Astrocyte (in vitro differentiated cells and primary cell): ENCODE data around the gene CD99L2. TPM values are rescaled to one million over a fixed set of nuclear protein-coding genes. Genes with fewer than 3 reads are reported as not detected.

ENCODE experiments used
- DNase-seq: peaks from one replicate; pipeline ENCODE4 v3.0.0-alpha.2; 2010; ENCODE audit warnings: low read depth
- FAIRE-seq: peaks from 2 replicates; lab custom pipeline; 2011; peaks lifted over from hg19 to GRCh38; lab: Jason Lieb, UNC
- H2AFZ ChIP-seq: 2 replicates; pipeline ENCODE4 v1.6.0; 2012; ENCODE audit warnings: low read depth, low read length, inconsistent platforms
- H3K27ac ChIP-seq: 2 replicates; pipeline ENCODE4 v1.5.1; 2011; ENCODE audit warnings: low read depth, low read length, inconsistent platforms
- H3K27me3 ChIP-seq: 2 replicates; pipeline ENCODE4 v1.6.0; 2011; ENCODE audit warnings: low read length, inconsistent platforms; ENCODE audit not compliant: insufficient read depth
- H3K36me3 ChIP-seq: 2 replicates; pipeline ENCODE4 v1.5.1; 2011; ENCODE audit warnings: low read length, inconsistent platforms; ENCODE audit not compliant: insufficient read depth
- H3K4me1 ChIP-seq: 2 replicates; pipeline ENCODE4 v1.5.1; 2011; ENCODE audit warnings: low read length, inconsistent platforms; ENCODE audit not compliant: insufficient read depth
- H3K4me2 ChIP-seq: 2 replicates; pipeline ENCODE4 v1.6.0; 2012; ENCODE audit warnings: low read length, inconsistent platforms
- H3K4me3 ChIP-seq: 2 replicates; pipeline ENCODE4 v1.5.1; 2011; ENCODE audit warnings: low read depth, mild to moderate bottlenecking, low read length, inconsistent platforms; ENCODE audit not compliant: insufficient read depth
- H3K79me2 ChIP-seq: 2 replicates; pipeline ENCODE4 v1.6.0; 2012; ENCODE audit warnings: mild to moderate bottlenecking, low read length, inconsistent platforms; ENCODE audit not compliant: insufficient read depth
- H3K9ac ChIP-seq: 2 replicates; pipeline ENCODE4 v1.6.0; 2012; ENCODE audit warnings: mild to moderate bottlenecking, low read length, inconsistent platforms
- H3K9me3 ChIP-seq: 2 replicates; pipeline ENCODE4 v1.5.1; 2012; ENCODE audit warnings: low read depth, mild to moderate bottlenecking, low read length, inconsistent platforms; ENCODE audit not compliant: insufficient read depth
- H4K20me1 ChIP-seq: 2 replicates; pipeline ENCODE4 v1.6.0; 2012; ENCODE audit warnings: low read length, inconsistent platforms; ENCODE audit not compliant: insufficient read depth
- H3K27ac Mint-ChIP-seq: one replicate; pipeline ENCODE4 v1.8.0; 2021; ENCODE audit warnings: mild to moderate bottlenecking, mixed read lengths; ENCODE audit not compliant: unreplicated experiment
- H3K27me3 Mint-ChIP-seq: one replicate; pipeline ENCODE4 v1.8.0; 2021; ENCODE audit warnings: low read depth, mixed read lengths; ENCODE audit not compliant: unreplicated experiment
- H3K36me3 Mint-ChIP-seq: one replicate; pipeline ENCODE4 v1.8.0; 2021; ENCODE audit warnings: low read depth, mixed read lengths; ENCODE audit not compliant: unreplicated experiment
- H3K4me1 Mint-ChIP-seq: one replicate; pipeline ENCODE4 v1.8.0; 2021; ENCODE audit warnings: low read depth, mixed read lengths; ENCODE audit not compliant: unreplicated experiment
- H3K4me3 Mint-ChIP-seq: one replicate; pipeline ENCODE4 v1.8.0; 2021; ENCODE audit warnings: mild to moderate bottlenecking, moderate library complexity, mixed read lengths; ENCODE audit not compliant: unreplicated experiment
- H3K9me3 Mint-ChIP-seq: one replicate; pipeline ENCODE4 v1.8.0; 2021; ENCODE audit warnings: mild to moderate bottlenecking, mixed read lengths; ENCODE audit not compliant: unreplicated experiment
- EZH2 ChIP-seq: IDR thresholded peaks from 2 replicates; pipeline ENCODE4 v1.6.1; 2012; ENCODE audit warnings: mild to moderate bottlenecking, low read length, inconsistent platforms; ENCODE audit not compliant: insufficient read depth
- total RNA-seq: library from RNA; stranded (reverse); gene quantifications from 2 replicates; pipeline ENCODE4 v1.2.1, GENCODE V29; 2021
- TF ChIP-seq, protein P1 (sequence below): IDR thresholded peaks from 2 replicates; pipeline ENCODE4 v1.5.1; 2011; ENCODE audit warnings: low read depth, mild to moderate bottlenecking, inconsistent platforms, low read length, moderate library complexity; ENCODE audit not compliant: insufficient read depth

Gene CD99L2
- total RNA-seq, 1 donor from 2014 or later = 38.4 TPM

DNA sequence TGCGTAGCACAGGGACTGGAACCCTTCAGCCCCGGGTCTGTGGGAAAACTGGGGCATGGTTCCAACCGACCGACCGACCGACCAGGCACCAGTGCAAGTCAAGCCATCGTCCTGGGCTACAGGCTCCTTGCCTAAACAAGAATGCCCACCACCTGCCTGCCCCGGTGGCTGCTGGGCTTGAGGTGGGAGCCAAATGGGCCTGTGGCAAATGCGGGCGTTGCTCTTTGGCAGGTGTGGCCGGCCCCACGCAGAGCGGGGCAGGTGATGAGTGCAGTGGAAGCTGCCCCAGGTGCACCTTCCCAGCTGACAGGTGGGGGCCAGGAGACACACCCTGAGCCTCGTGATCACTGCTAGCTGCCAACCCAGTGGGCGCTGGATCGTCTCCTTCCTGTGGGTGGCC, 127.4 kb downstream of the CD99L2 start:
- Mint-ChIP-seq H3K9me3 (no peaks in the 10 kb centered on the region), H3K27me3 (no peaks in the 10 kb centered on the region), H3K36me3 (peaks cover 2% of the 10 kb centered on the region), H3K27ac (no peak overlapping the region), H3K4me3 (no peak overlapping the region), H3K4me1 (peaks cover 7% of the 10 kb centered on the region)
- Histone ChIP-seq H3K36me3 (no peaks in the 10 kb centered on the region), H3K79me2 (no peaks in the 10 kb centered on the region), H3K9ac (no peak overlapping the region), H4K20me1 (no peaks in the 10 kb centered on the region), H3K27ac (no peak overlapping the region), H2AFZ (no peak overlapping the region), H3K4me3 (no peak overlapping the region), H3K9me3 (no peaks in the 10 kb centered on the region), H3K27me3 (no peaks in the 10 kb centered on the region), H3K4me2 (no peak overlapping the region), H3K4me1 (peaks cover 13% of the 10 kb centered on the region)
- DNase-seq = no peak
- no peak for FAIRE-seq
- TF ChIP-seq, protein P1, sequence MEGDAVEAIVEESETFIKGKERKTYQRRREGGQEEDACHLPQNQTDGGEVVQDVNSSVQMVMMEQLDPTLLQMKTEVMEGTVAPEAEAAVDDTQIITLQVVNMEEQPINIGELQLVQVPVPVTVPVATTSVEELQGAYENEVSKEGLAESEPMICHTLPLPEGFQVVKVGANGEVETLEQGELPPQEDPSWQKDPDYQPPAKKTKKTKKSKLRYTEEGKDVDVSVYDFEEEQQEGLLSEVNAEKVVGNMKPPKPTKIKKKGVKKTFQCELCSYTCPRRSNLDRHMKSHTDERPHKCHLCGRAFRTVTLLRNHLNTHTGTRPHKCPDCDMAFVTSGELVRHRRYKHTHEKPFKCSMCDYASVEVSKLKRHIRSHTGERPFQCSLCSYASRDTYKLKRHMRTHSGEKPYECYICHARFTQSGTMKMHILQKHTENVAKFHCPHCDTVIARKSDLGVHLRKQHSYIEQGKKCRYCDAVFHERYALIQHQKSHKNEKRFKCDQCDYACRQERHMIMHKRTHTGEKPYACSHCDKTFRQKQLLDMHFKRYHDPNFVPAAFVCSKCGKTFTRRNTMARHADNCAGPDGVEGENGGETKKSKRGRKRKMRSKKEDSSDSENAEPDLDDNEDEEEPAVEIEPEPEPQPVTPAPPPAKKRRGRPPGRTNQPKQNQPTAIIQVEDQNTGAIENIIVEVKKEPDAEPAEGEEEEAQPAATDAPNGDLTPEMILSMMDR = no peak
- TF ChIP-seq EZH2 = no peak

DNA sequence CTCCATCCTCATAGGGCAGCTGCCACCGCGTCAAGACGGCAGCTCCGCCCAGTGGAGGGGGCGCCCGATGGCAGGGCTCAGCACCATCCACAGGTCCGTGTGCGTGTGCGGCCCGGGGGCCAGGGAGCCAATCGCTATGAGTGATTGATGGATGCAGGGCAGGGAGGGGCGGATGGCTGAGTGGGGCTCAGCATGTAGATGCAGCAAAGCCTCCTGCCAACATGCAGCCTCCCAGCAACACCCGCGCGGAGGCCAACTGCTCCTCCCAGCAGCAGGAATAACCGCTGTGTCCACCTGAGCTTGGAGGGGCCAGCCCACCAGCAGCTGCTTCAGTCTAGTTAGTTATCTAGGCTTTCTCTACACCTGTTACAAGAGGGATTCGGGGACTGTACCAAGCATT, 127.8 kb downstream of the CD99L2 start:
- H3K27ac Mint-ChIP-seq = no peak overlapping the region
- H3K4me1 Mint-ChIP-seq = peaks cover 7% of the 10 kb centered on the region
- H4K20me1 ChIP-seq = no peaks in the 10 kb centered on the region
- H2AFZ ChIP-seq = no peak overlapping the region
- H3K79me2 ChIP-seq = no peaks in the 10 kb centered on the region
- DNase-seq (no peak), FAIRE-seq (no peak)
- H3K9me3 Mint-ChIP-seq = no peaks in the 10 kb centered on the region
- no peak overlapping the region for H3K4me3 ChIP-seq
- no peaks in the 10 kb centered on the region for H3K27me3 ChIP-seq
- no peaks in the 10 kb centered on the region for H3K9me3 ChIP-seq
- no peak overlapping the region for H3K9ac ChIP-seq
- no peak overlapping the region for H3K27ac ChIP-seq
- no peaks in the 10 kb centered on the region for H3K36me3 ChIP-seq
- peaks cover 13% of the 10 kb centered on the region for H3K4me1 ChIP-seq
- TF ChIP-seq EZH2 = no peak
- TF ChIP-seq, protein P1 = no peak
- H3K36me3 Mint-ChIP-seq = peaks cover 2% of the 10 kb centered on the region
- H3K27me3 Mint-ChIP-seq = no peaks in the 10 kb centered on the region
- no peak overlapping the region for H3K4me3 Mint-ChIP-seq
- H3K4me2 ChIP-seq = no peak overlapping the region

- no peak overlapping the region for H3K4me3 Mint-ChIP-seq
- Histone ChIP-seq H3K27me3 (no peaks in the 10 kb centered on the region), H3K36me3 (no peaks in the 10 kb centered on the region), H3K4me3 (no peak overlapping the region), H3K4me1 (peaks cover 13% of the 10 kb centered on the region), H3K79me2 (no peaks in the 10 kb centered on the region), H2AFZ (no peak overlapping the region), H3K27ac (no peak overlapping the region), H4K20me1 (no peaks in the 10 kb centered on the region), H3K9me3 (no peaks in the 10 kb centered on the region), H3K4me2 (no peak overlapping the region), H3K9ac (no peak overlapping the region)
- no peaks in the 10 kb centered on the region for H3K9me3 Mint-ChIP-seq
- no peaks in the 10 kb centered on the region for H3K36me3 Mint-ChIP-seq
- FAIRE-seq (no peak), DNase-seq (no peak)
- no peak for TF ChIP-seq EZH2
- TF ChIP-seq, protein P1 = no peak
- H3K27me3 Mint-ChIP-seq = no peaks in the 10 kb centered on the region
- no peak overlapping the region for H3K27ac Mint-ChIP-seq
- peaks cover 9% of the 10 kb centered on the region for H3K4me1 Mint-ChIP-seq
These were observed 129.1 kb downstream of the CD99L2 start for GRCh38 chrX:150769408-150769807.
